IMR-90 (cell line): Measurements from ENCODE around the gene MAML2. TPM values are rescaled to one million over a fixed set of nuclear protein-coding genes. Genes with fewer than 3 reads are reported as not detected.

Experiments used
- FOS ChIP-seq: fragments of 150-350 bp; IDR thresholded peaks from 2 replicates; pipeline ENCODE4 v1.6.1; 2016; ENCODE audit warnings: low read depth, low read length
- MAZ ChIP-seq: IDR thresholded peaks from 2 replicates; pipeline ENCODE4 v1.6.1; 2012; ENCODE audit warnings: low read depth, mild to moderate bottlenecking, low read length, improper control_type of control experiment, moderate library complexity, borderline replicate concordance
- polyA plus RNA-seq, 3 experiments: library from polyadenylated mRNA; depleted of rRNA; stranded (reverse); fragments of >200 nt; gene quantifications; 2 replicates each; pipeline ENCODE4 v1.2.3, GENCODE V29; 2012; ENCODE audit warnings: low replicate concordance in 1 of 3
- total RNA-seq: library from RNA; depleted of rRNA; stranded (reverse); fragments of >200 nt; gene quantifications from 2 replicates; pipeline ENCODE4 v1.2.3, GENCODE V29; 2012
- TF ChIP-seq, protein P1 (sequence below): fragments of 150-350 bp; IDR thresholded peaks from 2 replicates; pipeline ENCODE4 v1.6.1; 2016; ENCODE audit warnings: low read depth, mild to moderate bottlenecking, low read length, moderate library complexity, borderline replicate concordance

Gene MAML2
- total and polyA plus RNA-seq, 2 of the 4 experiments (the other 2 are of a cell fraction): 15.0 to 19.5 TPM

DNA sequence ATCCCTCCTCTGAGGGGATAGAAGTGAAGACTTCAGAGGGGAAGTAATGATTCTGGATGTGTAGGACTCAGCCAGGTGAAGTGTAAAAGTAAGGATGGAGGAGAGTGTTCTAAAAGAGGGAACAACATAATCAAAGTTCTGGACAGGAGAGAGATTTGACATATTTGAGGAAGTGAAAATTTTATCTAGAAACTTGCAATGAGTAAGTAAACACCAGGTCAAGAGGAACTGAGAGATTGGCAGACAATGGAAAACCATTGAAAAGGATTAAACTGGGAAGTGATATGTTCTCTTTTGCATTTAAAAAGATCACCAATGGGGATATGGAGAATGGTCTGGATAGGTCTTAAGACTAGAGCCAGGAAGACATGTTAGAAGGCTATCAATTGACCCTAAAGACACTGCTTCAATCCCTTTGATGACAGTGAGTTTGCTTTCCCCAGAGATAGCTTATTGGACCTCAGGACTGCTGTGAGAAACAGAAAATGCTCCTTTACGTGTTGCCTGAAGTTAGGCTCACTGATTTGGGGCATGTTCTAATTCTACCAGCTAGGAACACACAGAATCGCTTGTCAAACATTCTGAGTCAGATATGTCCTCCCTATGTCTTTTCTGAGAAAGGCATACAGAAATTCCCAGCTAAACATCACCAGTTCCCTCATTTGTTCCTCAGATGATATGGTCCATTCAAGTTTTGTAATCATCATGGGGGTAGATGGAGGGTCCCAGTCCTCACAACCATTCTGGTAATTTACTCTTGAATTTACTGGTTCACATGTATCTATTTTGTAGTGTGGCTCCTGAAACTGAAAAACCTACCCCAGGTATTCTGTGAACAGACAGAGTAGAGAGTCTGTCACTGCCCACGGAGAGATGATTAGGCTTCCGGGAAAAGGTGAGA, 144.9 kb downstream of the MAML2 start (continued):
- TF ChIP-seq MAZ (no peak), FOS (no peak)
- TF ChIP-seq, protein P1, sequence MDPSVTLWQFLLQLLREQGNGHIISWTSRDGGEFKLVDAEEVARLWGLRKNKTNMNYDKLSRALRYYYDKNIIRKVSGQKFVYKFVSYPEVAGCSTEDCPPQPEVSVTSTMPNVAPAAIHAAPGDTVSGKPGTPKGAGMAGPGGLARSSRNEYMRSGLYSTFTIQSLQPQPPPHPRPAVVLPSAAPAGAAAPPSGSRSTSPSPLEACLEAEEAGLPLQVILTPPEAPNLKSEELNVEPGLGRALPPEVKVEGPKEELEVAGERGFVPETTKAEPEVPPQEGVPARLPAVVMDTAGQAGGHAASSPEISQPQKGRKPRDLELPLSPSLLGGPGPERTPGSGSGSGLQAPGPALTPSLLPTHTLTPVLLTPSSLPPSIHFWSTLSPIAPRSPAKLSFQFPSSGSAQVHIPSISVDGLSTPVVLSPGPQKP: no peak
